Panc1 (cell line): ENCODE data around the gene WT1.

Experiments used
- POLR2AphosphoS5 ChIP-seq: IDR thresholded peaks from 2 replicates; pipeline ENCODE4 v1.6.1; 2012; ENCODE audit warnings: mild to moderate bottlenecking, low read depth, low read length, moderate library complexity
- SIN3A ChIP-seq: IDR thresholded peaks from 2 replicates; pipeline ENCODE4 v1.6.1; 2012; ENCODE audit warnings: low read depth, mild to moderate bottlenecking, low read length, moderate library complexity, borderline replicate concordance; ENCODE audit not compliant: insufficient read depth
- TCF7L2 ChIP-seq: IDR thresholded peaks from 2 replicates; pipeline ENCODE4 v1.6.1; 2011; ENCODE audit warnings: mild to moderate bottlenecking, low read depth, low read length, inconsistent platforms
- TF ChIP-seq, protein P1 (sequence below): fragments of 450-650 bp; IDR thresholded peaks from 2 replicates; pipeline ENCODE4 v1.5.1; 2017; ENCODE audit warnings: mild to moderate bottlenecking
- TF ChIP-seq, protein P2 (sequence below), 2 experiments: IDR thresholded peaks; 2 replicates each; pipeline ENCODE4 v1.6.1; 2011 to 2012; ENCODE audit warnings: low read depth in 2 of 2, control low read depth in 1 of 2, low read length in 1 of 2, mild to moderate bottlenecking in 1 of 2, moderate library complexity in 1 of 2; ENCODE audit not compliant: insufficient read depth in 1 of 2

DNA sequence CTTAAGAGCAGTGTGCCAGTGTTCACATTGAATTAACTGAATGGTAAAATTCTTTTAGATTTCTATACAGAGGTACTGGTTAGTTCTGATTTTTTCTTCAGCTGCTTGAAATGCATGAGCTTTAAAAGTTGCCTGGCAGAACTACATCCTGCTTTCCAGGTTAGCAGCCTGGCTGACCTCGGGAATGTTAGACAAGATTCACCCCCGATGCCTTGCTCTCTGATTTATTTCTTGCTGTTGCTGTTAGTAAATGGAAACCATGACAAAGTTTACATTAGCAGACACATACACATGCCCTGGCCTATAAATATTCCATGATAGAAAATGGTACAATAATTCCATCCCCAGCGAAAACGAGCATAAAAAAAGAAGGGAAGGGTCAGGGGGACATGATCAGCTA, 47.0 kb downstream of the WT1 start:
- TF ChIP-seq, protein P1, sequence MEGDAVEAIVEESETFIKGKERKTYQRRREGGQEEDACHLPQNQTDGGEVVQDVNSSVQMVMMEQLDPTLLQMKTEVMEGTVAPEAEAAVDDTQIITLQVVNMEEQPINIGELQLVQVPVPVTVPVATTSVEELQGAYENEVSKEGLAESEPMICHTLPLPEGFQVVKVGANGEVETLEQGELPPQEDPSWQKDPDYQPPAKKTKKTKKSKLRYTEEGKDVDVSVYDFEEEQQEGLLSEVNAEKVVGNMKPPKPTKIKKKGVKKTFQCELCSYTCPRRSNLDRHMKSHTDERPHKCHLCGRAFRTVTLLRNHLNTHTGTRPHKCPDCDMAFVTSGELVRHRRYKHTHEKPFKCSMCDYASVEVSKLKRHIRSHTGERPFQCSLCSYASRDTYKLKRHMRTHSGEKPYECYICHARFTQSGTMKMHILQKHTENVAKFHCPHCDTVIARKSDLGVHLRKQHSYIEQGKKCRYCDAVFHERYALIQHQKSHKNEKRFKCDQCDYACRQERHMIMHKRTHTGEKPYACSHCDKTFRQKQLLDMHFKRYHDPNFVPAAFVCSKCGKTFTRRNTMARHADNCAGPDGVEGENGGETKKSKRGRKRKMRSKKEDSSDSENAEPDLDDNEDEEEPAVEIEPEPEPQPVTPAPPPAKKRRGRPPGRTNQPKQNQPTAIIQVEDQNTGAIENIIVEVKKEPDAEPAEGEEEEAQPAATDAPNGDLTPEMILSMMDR: no peak
- TF ChIP-seq, protein P2, sequence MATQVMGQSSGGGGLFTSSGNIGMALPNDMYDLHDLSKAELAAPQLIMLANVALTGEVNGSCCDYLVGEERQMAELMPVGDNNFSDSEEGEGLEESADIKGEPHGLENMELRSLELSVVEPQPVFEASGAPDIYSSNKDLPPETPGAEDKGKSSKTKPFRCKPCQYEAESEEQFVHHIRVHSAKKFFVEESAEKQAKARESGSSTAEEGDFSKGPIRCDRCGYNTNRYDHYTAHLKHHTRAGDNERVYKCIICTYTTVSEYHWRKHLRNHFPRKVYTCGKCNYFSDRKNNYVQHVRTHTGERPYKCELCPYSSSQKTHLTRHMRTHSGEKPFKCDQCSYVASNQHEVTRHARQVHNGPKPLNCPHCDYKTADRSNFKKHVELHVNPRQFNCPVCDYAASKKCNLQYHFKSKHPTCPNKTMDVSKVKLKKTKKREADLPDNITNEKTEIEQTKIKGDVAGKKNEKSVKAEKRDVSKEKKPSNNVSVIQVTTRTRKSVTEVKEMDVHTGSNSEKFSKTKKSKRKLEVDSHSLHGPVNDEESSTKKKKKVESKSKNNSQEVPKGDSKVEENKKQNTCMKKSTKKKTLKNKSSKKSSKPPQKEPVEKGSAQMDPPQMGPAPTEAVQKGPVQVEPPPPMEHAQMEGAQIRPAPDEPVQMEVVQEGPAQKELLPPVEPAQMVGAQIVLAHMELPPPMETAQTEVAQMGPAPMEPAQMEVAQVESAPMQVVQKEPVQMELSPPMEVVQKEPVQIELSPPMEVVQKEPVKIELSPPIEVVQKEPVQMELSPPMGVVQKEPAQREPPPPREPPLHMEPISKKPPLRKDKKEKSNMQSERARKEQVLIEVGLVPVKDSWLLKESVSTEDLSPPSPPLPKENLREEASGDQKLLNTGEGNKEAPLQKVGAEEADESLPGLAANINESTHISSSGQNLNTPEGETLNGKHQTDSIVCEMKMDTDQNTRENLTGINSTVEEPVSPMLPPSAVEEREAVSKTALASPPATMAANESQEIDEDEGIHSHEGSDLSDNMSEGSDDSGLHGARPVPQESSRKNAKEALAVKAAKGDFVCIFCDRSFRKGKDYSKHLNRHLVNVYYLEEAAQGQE (IDR thresholded peaks at IDR 0.05; ENCODE audit: insufficient read depth in 1 of 2, low read depth in 2 of 2, low read length in 1 of 2): no peak
- TF ChIP-seq SIN3A (no peak), POLR2AphosphoS5 (no peak), TCF7L2 (no peak)
